ENCODE measurements around the gene PRDM2.

The PRDM2 gene

DNA sequence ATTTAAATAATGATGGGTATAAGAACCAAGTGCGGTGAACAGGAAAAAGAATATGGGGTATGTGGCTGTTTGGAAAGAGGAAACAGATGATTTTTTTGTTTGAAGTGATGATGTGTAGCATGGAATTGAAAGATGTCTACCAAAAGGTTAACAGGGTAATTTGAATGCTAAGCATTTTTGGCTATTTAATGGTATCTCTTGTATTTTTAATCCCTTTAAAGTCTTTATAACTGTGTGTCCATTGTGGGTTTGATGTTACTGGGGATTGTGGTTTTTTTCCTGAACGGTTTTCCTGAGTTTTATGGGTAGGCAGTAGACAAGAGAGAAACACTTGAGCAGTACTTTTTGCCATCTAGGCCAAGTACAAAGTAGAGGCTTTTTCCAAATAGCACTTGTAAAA, 63.2 kb downstream of the PRDM2 start:
- TF ChIP-seq, protein P1, sequence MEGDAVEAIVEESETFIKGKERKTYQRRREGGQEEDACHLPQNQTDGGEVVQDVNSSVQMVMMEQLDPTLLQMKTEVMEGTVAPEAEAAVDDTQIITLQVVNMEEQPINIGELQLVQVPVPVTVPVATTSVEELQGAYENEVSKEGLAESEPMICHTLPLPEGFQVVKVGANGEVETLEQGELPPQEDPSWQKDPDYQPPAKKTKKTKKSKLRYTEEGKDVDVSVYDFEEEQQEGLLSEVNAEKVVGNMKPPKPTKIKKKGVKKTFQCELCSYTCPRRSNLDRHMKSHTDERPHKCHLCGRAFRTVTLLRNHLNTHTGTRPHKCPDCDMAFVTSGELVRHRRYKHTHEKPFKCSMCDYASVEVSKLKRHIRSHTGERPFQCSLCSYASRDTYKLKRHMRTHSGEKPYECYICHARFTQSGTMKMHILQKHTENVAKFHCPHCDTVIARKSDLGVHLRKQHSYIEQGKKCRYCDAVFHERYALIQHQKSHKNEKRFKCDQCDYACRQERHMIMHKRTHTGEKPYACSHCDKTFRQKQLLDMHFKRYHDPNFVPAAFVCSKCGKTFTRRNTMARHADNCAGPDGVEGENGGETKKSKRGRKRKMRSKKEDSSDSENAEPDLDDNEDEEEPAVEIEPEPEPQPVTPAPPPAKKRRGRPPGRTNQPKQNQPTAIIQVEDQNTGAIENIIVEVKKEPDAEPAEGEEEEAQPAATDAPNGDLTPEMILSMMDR (IDR thresholded peaks at IDR 0.05; ENCODE audit: control insufficient read depth, extremely low read depth, insufficient read depth), result no peak

DNA sequence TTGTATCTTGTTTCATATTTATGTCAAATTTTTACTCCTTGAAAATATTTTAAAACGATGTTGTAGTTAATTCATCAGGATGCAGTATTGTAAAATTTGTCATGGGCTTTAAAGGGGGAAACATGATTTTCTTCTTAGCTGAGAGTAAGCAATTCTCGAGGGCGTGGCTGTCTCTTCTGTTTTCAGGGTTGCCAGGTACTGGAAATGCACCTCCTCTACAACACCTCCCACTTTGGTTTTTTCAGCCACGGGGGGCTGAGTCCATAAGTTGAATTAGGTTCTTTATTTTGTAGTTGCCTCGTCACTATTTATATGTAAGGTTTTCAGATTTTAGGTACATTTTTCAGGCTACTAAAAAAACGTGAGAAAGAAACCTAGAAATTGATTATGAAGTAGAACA, 64.0 kb downstream of the PRDM2 start:
- no peak for DNase-seq (ENCODE audit: low read depth)
- no peak overlapping the region for H3K4me3 ChIP-seq (ENCODE audit: low read depth, low read length)
- TF ChIP-seq, protein P1 (IDR thresholded peaks at IDR 0.05; ENCODE audit: control insufficient read depth, extremely low read depth, insufficient read depth), result no peak

More for the DNA sequence above, 63.2 kb downstream of the PRDM2 start:
- H3K4me3 ChIP-seq (ENCODE audit: low read depth, low read length), result no peak overlapping the region
- DNase-seq (ENCODE audit: low read depth), result no peak

DNA sequence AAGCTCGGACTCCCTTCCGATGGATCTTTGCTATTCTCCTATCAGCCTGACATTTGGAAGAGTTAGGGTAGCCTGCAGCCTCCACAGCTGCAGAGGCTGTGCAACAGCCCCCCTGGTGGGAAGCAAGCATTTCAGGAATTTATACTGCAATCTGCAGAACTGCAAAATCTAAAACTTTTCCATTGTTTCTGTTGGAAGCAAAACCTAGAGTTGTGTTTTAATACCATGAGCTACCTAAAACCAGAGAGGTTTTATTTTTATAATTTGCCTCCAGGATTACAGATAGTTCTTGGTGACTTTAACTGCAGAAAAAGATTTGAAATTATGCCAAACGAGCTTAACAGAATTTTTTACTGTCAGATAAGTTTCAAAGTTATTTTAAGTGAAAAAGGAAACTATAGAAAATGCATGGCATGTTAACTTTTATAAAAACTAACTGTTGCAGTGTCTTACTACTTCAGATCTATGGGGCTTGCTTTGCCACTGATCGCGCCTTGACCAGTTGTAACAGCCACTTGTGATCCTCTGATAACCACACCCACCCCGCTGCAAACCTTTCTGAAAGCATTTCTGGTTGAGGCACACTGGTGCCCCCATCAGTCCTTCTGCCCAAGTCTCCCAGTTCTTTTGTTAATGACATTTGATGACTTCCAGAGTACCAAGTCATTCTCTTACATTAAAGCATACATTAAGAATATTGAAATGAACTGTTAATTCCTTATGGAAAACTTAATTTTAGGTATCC, 64.8 kb downstream of the PRDM2 start:
- H3K4me3 ChIP-seq (ENCODE audit: low read depth, low read length), result no peak overlapping the region
- TF ChIP-seq, protein P1 (IDR thresholded peaks at IDR 0.05; ENCODE audit: control insufficient read depth, extremely low read depth, insufficient read depth), result no peak
- DNase-seq (ENCODE audit: low read depth), result no peak

DNA sequence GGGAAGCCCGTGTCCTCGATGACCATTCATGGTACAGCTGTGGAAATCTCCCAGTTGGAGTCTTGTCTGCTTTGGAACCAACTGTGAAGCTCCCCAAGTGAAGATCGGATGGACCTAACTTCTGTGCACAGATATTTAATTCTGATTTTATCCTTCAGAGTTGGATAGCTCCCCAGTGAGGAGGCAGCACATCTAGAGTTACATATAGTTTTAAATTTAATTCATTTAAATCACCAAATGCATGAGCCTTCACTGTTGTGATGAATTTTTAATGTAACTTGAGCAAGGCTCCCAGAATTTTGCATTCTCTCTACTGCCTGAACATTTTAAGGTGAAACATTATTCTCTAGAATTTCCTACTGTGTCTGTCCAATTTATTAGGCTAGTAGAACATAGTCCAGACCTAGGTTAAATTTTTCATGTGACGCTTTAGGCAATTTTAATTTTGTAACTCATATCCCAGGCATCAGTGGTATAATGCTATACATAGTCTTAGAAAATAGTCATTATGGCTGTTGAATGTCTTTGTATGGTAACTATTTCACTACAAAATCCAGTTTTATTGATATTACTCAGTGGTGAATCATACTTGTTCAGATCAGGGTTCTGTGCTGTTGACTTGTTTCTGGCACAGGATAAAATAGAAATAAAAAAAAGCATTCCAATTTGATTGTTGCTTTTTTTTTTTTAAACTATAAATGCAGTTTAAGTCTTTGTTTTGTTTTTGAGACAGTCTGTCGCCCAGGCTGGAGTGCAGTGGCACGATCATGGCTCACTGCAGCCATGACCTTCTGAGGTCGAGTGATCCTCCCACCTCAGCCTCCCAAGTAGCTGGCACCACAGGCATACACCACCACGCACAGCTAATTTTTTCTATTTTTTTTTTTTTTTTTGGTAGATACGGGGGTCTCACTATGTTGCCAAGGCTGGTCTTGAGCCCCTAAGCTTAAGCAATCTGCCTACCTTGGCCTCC, 66.9 kb downstream of the PRDM2 start:
- TF ChIP-seq, protein P1 (IDR thresholded peaks at IDR 0.05; ENCODE audit: control insufficient read depth, extremely low read depth, insufficient read depth), result no peak
- no peak overlapping the region for H3K4me3 ChIP-seq (ENCODE audit: low read depth, low read length)
- no peak for DNase-seq (ENCODE audit: low read depth)

DNA sequence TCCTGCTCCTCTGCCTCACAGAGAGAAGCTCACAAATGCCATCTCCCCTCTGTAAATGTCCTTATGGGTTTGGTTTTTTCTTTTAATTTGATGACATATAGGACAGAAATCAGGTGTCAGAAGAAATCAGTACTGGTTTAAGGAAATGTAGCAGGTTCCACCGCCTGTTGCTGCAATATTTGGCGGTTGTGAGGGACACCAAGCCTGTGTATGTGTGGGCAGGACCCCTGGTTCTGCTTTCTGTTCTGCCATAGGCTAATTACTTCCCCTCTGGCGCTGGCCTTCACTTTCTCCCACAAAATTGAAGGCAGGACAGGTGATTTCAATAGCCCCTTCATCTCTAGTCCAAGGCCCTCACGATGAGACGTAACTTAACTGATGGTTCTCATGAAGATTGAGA, 69.2 kb downstream of the PRDM2 start:
- H3K4me3 ChIP-seq (ENCODE audit: low read depth, low read length), result no peak overlapping the region
- TF ChIP-seq, protein P1 (IDR thresholded peaks at IDR 0.05; ENCODE audit: control insufficient read depth, extremely low read depth, insufficient read depth), result no peak
- no peak for DNase-seq (ENCODE audit: low read depth)

DNA sequence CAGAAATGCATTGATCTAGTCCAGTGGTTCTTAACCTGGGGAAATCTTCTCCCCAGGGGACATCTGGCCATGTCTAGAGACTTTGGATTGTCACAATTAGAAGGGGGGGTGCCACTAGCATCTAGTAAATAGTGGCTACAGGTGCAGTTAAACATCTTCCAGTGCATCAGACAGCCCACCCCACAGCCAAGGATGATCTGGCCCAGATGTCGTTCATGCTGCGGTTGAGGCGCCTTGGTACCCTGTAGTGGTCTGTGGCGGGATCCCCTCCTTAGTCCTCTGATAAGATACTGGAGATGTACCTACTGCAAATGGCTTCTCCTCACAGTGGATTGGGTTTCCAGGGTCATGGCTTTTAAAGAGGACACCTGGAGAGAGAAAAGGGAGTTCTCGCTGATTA, 69.8 kb downstream of the PRDM2 start:
- TF ChIP-seq, protein P1 (IDR thresholded peaks at IDR 0.05; ENCODE audit: control insufficient read depth, extremely low read depth, insufficient read depth), result no peak
- no peak for DNase-seq (ENCODE audit: low read depth)
- no peak overlapping the region for H3K4me3 ChIP-seq (ENCODE audit: low read depth, low read length)
